ENCODE measurements around the gene CHMP1B. TPM values are rescaled to one million over a fixed set of nuclear protein-coding genes. Genes with fewer than 3 reads are reported as not detected.

CHMP1B gene
- total RNA-seq, 1 experiment from 2014 or later: 56.5 TPM

DNA sequence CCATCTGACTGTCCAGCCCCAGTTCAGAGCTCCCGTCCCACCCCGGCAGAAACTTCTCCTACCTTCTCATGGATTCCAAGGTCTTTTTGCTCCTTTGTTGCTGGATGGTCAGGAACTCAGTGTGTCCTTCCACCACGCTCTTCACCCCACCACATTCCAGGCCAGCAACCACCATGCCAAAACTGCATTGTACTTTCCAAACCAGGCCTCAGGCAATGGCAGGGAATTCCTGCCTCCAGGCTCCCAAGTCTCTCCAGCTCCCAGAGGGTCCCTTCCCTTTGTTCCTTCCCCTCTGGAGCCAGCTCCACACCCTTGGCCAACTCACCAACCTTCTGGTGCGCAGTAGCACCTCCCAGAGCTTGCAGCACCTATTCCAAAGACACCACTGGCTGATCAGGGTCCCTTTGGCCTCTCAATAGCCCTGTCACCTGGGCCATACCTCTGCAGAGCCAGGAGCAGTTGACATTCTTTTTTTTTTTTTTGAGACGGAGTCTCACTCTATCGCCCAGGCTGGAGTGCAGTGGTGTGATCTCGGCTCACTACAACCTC, 8.1 kb downstream of the CHMP1B start:
- Mint-ChIP-seq H3K9me3 (ENCODE audit: unreplicated experiment) (no peaks in the 10 kb centered on the region), H3K27ac (ENCODE audit: unreplicated experiment) (peak overlapping the region; percentile 97), H3K36me3 (ENCODE audit: insufficient read depth, unreplicated experiment) (peaks cover 37% of the 10 kb centered on the region), H3K4me3 (ENCODE audit: unreplicated experiment) (peak overlapping the region; percentile 70), H3K27me3 (ENCODE audit: insufficient read depth, unreplicated experiment) (no peaks in the 10 kb centered on the region), H3K4me1 (ENCODE audit: low read depth, unreplicated experiment) (peaks cover 44% of the 10 kb centered on the region)
- no peaks in the 10 kb centered on the region for H3K9me3 ChIP-seq
- no peaks in the 10 kb centered on the region for H3K27me3 ChIP-seq (replicated peaks; ENCODE audit: control insufficient read depth, insufficient read depth, low read length)
- peaks cover 71% of the 10 kb centered on the region for H3K4me1 ChIP-seq
- CTCF ChIA-PET: interaction anchor here (0.6 kb wide), 1 partner anchor 417 kb away, joined by 4 read pairs; no protein-coding TSS in a partner anchor
- POLR2A ChIA-PET: no interaction called here
- H3K36me3 ChIP-seq (ENCODE audit: control insufficient read depth, insufficient read depth, low read length): no peaks in the 10 kb centered on the region
- intact Hi-C loops (cut with micrococcal nuclease; ENCODE audit: unreplicated experiment): no loop called here
- BruUV-seq (replicated peaks): no TSS peak
- TF ChIP-seq, protein P1, sequence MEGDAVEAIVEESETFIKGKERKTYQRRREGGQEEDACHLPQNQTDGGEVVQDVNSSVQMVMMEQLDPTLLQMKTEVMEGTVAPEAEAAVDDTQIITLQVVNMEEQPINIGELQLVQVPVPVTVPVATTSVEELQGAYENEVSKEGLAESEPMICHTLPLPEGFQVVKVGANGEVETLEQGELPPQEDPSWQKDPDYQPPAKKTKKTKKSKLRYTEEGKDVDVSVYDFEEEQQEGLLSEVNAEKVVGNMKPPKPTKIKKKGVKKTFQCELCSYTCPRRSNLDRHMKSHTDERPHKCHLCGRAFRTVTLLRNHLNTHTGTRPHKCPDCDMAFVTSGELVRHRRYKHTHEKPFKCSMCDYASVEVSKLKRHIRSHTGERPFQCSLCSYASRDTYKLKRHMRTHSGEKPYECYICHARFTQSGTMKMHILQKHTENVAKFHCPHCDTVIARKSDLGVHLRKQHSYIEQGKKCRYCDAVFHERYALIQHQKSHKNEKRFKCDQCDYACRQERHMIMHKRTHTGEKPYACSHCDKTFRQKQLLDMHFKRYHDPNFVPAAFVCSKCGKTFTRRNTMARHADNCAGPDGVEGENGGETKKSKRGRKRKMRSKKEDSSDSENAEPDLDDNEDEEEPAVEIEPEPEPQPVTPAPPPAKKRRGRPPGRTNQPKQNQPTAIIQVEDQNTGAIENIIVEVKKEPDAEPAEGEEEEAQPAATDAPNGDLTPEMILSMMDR (IDR thresholded peaks at IDR 0.05; ENCODE audit: insufficient read depth in 1 of 2, low read depth in 1 of 2, low read length in 1 of 2, severe bottlenecking in 1 of 2, unreplicated experiment in 1 of 2): no peak
- DNase-seq: no peak
- H3K4me3 ChIP-seq (ENCODE audit: low read depth, low read length): no peak overlapping the region

DNA sequence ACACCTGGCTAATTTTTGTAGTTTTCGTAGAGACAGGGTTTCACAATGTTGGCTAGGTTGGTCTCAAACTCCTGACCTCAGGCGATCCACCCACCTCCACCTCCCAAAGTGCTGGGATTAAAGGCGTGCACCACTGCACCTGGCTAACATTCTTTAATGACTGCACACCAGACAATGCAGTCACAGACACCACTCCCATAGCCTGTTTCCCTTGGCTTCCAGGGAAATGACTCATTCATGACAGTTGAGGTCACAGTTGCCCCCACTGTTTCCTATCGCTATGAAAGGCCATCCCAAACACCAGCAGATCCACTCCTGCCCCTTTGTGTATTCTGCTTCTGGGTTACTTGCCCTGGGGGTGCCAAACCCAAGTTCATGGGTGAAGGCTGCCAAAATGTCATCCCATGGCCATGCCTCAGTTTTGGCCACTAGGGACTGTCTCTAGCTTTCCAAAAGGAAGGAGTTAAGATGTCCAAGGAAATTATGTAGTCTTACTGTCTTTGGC, 8.7 kb downstream of the CHMP1B start:
- Mint-ChIP-seq H3K4me1 (ENCODE audit: low read depth, unreplicated experiment) (peaks cover 44% of the 10 kb centered on the region), H3K27me3 (ENCODE audit: insufficient read depth, unreplicated experiment) (no peaks in the 10 kb centered on the region), H3K36me3 (ENCODE audit: insufficient read depth, unreplicated experiment) (peaks cover 32% of the 10 kb centered on the region), H3K9me3 (ENCODE audit: unreplicated experiment) (no peaks in the 10 kb centered on the region), H3K4me3 (ENCODE audit: unreplicated experiment) (peak overlapping the region; percentile 39), H3K27ac (ENCODE audit: unreplicated experiment) (peak overlapping the region; percentile 97)
- Histone ChIP-seq H3K9me3 (no peaks in the 10 kb centered on the region), H3K4me3 (ENCODE audit: low read depth, low read length) (no peak overlapping the region), H3K27me3 (replicated peaks; ENCODE audit: control insufficient read depth, insufficient read depth, low read length) (no peaks in the 10 kb centered on the region), H3K36me3 (ENCODE audit: control insufficient read depth, insufficient read depth, low read length) (no peaks in the 10 kb centered on the region), H3K4me1 (peaks cover 69% of the 10 kb centered on the region)
- DNase-seq: peak; percentile 53 to 76
- ChIA-PET POLR2A (no interaction called here), CTCF (no interaction called here)
- BruUV-seq (replicated peaks): no TSS peak
- intact Hi-C loops (cut with micrococcal nuclease; ENCODE audit: unreplicated experiment): no loop called here
- TF ChIP-seq, protein P1 (IDR thresholded peaks at IDR 0.05; ENCODE audit: insufficient read depth in 1 of 2, low read depth in 1 of 2, low read length in 1 of 2, severe bottlenecking in 1 of 2, unreplicated experiment in 1 of 2): no peak

DNA sequence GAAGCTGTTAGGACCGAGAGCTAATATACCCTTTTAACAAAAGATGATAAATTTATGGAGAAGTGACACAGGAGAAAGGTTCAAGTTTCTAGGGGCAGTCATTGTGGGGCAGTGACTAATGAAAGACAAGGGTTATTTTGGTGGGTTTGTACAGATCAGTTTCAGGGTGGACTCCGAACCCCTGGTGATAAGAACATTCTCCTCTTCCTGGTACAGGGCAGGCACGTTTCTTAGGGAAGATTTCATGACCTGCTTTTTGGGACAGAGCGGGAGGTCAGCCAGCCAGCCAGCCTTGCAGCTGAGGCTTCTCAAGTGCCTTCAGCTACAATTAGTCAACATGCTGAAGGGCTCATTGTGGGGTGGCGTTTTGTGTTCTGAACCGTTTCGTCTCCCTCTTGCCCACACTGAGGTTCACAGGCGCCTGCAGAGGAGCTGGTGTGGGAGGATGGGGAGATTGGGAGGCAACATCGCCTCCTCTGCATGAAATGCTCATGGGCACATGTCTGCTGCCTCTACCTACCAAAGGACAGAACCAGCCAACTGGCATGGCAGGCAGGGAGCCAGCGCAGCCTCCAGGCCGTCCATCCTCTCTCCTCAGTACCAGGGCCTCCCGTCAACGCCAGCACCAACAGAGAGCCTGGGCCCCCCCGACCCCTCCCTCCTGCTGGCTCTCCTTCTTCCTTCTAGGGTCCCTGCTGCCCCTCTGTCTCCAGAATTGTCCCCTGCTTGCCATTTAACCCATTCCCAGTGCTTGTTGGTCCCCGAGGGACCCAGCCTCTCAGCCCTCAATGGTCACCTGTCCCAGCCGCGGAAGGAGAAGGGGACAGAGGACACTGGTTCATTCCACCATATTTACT, 9.6 kb downstream of the CHMP1B start:
- intact Hi-C loops (cut with micrococcal nuclease; ENCODE audit: unreplicated experiment): no loop called here
- peaks cover 62% of the 10 kb centered on the region for H3K4me1 ChIP-seq
- Mint-ChIP-seq H3K4me1 (ENCODE audit: low read depth, unreplicated experiment) (peaks cover 44% of the 10 kb centered on the region), H3K4me3 (ENCODE audit: unreplicated experiment) (no peak overlapping the region), H3K36me3 (ENCODE audit: insufficient read depth, unreplicated experiment) (peaks cover 25% of the 10 kb centered on the region), H3K27me3 (ENCODE audit: insufficient read depth, unreplicated experiment) (no peaks in the 10 kb centered on the region), H3K9me3 (ENCODE audit: unreplicated experiment) (no peaks in the 10 kb centered on the region), H3K27ac (ENCODE audit: unreplicated experiment) (peak overlapping the region; percentile 97)
- POLR2A ChIA-PET: no interaction called here
- no peak overlapping the region for H3K4me3 ChIP-seq (ENCODE audit: low read depth, low read length)
- no peaks in the 10 kb centered on the region for H3K36me3 ChIP-seq (ENCODE audit: control insufficient read depth, insufficient read depth, low read length)
- no peaks in the 10 kb centered on the region for H3K9me3 ChIP-seq
- CTCF ChIA-PET: no interaction called here
- DNase-seq: no peak
- no peaks in the 10 kb centered on the region for H3K27me3 ChIP-seq (replicated peaks; ENCODE audit: control insufficient read depth, insufficient read depth, low read length)
- TF ChIP-seq, protein P1 (IDR thresholded peaks at IDR 0.05; ENCODE audit: insufficient read depth in 1 of 2, low read depth in 1 of 2, low read length in 1 of 2, severe bottlenecking in 1 of 2, unreplicated experiment in 1 of 2): no peak
- BruUV-seq (replicated peaks): no TSS peak
